HG03378 (cell line): ENCODE measurements around the gene ROR1.

Experiments
- ATAC-seq: cut with Tn5 transposase; IDR thresholded peaks from one replicate; pipeline ENCODE4 v1.9.1; 2021; ENCODE audit warnings: mild to moderate bottlenecking, moderate library complexity; ENCODE audit not compliant: unreplicated experiment

Gene ROR1

DNA sequence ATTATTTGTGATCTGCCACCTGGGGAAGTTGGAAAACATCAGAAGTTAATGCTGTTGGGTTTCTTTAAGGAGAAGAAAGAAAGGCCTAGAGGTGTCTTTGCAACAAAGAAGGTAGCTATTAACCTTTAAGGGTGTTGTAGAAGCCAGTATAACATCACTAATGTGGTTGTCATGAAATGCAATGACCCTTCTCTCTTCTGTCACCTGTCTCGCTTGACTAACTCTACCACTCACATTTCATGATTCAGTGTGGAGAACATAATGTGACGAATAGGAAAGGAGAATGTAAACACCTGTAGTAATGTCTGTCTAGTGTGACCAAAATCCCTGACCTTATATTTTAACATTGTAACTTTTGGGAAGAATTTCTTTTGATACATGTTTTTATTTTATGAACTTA, 217.9 kb downstream of the ROR1 start:
- ATAC-seq, result no peak

DNA sequence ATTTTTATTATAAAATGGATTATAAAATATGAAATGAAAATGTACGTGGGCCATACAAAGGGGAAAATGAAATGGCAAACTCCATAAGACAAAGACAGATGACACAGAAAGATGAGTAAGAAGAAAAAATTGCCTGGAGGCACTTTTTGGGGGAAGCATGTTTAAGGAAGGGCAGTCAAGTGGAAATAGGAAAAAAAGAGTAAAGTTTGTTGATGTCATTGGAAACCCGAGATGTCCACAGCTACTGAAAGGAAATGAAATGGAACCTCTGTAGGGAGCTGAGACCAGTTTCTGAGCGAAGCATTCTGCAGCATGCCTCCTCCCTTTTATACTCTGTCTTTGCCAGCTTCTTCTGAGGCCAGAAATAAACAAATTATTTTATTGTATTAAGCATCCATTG, 226.2 kb downstream of the ROR1 start:
- no peak for ATAC-seq

DNA sequence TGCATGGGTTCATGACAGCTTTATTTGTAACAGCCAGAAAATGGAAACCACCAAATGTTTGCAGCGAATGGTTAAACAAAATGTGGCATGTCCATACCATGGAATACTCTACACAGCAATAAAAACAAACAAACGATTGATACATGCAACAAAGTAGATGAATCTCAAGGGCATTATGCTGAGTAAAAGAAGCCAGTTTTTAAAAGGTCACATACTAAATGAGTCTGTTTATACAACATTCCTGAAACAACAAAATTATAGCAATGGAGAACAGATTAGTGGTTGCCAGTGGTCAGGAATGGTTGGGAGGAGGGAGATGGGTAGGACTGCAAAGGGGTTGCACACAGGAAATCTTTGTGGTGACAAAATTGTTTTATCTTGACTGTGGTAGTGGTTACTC, 227.2 kb downstream of the ROR1 start:
- no peak for ATAC-seq

DNA sequence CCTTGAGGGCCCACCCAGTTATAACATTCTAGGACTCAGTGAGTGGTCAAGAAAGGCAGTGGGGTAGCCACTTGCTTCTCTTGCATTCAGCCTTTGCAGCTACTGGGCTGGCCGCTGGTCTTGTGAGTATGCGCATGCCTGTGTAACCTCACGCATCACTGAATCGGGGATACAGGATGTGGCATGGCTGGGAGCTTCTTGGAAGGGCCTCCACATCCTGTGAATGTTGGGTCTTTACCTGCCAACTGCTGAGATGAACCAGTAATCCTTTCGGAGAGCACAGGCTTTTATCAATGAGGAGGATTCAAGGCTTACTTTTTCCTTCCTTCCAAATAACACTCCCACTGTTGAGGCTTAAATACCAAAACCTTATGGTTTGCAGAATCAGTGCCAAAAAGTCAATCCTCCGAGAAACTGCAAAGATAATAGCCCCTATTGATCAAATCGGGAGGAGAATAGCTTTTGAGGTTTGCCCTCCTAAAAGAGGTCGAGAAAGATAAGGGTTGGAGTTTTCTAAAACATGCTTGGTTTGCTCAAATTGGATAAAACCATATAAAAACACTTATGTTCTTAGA, 230.7 kb downstream of the ROR1 start:
- ATAC-seq, result no peak

DNA sequence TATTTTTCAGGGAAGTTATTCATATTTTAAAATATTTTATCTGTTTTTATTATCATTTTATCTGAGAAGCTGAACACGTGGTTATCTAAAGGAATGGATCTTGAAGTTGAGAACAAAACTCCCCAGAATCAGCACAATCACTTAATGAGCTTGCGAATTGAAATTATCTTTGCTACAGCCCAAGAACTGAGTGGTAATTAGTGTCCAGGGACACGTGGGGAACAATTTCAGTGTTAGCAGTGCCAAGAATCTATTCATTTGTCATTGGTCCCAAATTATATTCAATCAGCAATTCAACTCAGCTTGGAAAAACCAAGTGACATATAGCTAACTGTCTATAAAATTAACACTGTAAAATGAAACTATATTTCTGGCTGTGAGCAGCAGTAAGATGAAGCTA, 232.0 kb downstream of the ROR1 start:
- no peak for ATAC-seq

DNA sequence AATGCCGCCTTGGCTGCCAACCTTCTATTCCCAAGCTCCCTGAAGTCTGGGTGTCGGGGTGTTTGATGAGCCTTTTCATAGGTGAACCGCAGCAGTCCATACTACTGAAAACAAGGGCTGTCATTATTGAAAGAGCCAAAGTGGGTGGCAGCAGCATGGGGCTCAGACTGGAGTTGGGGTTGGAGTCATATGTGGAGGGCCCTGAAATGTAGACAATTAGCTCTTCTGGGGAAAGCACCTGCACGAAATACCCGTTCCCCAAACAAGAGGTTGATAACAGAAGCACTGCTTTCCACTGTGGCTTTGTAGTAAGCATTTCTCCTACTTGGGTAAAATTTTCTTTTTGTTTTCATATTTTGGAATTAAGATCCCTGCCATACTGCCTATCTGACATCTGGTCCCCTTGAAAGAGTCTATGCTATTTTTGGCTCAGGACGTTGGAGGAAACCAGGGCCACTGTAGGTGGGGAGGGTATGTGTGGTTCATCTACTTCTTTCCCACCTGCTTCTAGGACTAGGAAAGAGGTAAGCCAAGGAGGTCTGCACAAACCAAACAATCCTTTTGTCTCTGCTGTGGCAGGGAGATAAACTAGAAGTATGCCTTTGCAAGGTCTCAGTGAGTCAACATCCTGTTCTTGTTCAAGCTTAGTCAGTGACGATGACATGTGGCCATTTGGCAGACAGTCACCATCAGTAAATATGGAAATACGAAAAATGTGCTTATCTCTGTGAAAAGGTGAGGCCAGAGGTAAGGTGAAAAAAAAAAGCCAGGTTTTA, 232.6 kb downstream of the ROR1 start:
- ATAC-seq, result no peak

DNA sequence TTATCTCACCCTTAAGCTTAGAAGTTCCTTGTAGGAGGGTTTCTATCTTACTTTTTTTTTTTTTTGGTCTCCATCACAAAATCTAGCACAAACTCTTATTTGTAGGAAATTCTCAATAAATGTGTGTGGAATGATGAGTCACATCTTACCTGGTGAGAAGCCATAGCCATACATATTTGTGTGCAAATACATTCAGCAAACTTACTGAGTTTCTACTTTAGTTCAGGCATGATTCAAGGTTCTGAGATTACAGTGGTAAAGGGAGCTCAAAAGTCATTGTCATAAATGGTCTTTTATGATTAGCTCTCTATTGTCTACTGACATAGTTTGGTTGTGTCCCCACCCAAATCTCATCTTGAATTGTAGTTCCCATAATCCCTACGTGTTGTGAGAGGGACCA, 236.5 kb downstream of the ROR1 start:
- no peak for ATAC-seq

DNA sequence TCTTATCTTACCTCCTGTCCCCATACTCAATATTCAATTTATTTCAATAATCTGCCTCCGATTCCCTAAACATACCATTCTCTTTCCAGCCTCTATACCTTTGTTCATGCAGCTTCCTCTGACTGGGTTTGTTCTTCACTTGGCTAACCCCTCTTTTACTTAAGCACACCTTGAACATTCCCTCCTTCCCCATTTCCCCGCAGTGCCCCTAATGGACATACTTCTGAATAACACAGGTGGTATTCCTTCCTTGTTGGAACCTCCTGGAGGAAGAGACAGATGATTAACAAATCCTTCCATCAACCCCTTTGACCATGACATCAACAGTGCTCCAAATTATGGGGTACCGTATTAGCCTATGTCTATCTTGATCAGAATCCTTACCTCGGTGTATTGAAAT, 239.6 kb downstream of the ROR1 start:
- ATAC-seq, result no peak

DNA sequence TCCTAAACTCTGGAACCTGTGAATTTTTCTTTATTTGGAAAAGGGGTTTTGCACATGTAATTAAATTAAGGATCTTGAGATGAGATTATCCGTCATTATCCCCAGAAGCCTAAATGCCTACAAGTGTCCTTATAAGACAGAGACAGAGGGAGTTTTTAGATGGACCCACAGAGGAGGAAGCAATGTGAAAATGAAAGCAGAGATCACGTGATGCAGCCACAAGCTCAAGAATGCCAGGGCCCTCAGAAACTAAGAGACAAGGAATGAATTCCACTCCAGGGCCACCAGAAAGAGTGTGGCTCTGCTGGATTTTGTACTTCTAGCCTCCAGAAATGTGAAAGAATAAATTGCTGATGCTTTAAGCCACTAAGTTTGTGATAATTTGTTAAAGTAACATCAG, 246.0 kb downstream of the ROR1 start:
- peak; percentile 84 for ATAC-seq

DNA sequence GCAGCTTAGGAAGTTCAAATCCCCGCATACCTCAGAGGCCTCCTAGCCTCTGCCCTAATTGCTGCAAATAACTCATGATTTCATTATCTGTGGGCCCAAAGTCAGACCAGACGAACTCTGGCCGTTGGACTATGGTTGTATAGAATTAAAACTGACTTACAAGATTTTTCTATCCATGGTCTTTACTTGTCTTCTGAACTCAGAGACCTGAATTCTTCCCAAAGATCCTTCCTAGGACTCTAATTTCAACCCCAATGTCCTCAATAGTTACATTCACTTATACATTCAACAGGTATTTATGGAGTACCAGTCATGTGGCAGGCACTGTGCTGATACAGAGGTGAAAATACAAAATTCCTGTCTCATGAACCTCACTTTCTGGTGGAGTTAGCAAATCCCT, 247.2 kb downstream of the ROR1 start:
- no peak for ATAC-seq

DNA sequence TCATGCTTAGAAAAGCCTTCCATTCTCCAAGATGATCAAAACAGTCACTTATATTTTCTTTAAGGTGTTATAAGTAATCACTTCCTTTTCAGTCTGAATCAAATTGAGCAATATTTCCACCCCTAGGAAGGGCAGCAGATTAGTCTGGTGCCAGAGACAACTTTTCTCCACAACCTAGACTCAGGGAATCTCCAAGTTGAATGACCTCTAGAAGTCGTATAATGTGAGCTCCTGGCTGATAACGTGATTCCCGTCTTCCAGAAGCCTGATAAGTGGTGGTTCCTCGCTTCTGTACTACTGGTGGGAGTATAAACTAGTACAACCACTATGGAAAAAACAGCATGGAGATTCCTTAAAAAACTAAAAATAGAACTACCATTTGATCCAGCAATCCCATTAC, 251.2 kb downstream of the ROR1 start:
- ATAC-seq, result no peak

DNA sequence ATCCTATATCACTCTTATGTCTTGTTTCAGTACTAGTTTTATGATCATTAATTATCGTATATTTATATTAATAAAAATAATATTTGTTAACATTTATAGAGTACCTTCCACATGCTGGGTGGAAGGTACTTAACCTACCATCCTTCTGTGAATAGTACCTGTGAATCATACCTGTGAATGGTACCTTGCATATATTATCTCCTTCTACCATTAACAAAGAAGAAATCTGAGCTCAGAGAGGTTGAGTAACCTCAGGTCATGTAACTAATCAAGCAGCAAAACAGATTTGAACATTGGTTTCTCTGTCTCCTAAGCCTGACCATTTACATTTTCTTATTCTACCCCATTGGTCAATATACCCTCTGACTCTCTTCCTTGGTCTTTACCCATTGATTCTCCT, 255.2 kb downstream of the ROR1 start:
- ATAC-seq, result no peak

DNA sequence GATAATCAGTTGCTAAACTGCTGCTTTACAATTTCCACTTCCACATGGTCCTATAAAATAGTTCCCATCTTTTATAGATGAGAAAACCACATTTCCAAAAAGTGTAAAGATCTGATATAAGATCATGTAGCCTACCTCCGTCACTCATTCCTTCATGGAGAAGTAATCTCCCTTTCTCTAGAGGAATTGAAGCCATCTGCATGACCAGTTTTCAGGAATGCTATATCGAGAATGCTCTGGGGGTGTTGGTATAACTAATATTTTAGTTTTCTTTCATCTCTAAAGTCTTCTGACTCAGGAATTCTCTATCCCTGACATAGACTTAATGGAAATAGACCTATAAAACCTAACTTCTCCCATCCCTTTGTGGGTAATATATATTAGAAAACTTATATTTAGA, 256.6 kb downstream of the ROR1 start:
- no peak for ATAC-seq

DNA sequence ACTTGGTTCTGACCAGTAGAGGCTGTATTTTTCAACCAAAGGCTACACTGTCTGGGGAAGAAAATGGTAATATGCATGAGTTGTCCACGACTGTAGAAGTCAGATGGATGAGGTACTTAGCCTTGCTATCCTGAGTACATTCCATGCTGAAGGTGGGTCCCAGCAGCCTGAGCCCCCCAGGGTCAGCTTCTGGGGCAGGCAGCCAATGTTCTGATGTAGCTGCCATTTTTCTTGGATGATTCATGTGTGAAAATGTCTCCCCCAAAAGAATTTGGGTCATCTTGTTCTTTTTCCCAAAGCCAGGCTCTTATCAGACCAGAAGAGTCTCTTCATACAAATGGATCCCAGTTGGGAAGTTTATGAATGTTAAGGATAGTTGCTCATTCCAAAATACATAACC, 257.4 kb downstream of the ROR1 start:
- ATAC-seq, result no peak

DNA sequence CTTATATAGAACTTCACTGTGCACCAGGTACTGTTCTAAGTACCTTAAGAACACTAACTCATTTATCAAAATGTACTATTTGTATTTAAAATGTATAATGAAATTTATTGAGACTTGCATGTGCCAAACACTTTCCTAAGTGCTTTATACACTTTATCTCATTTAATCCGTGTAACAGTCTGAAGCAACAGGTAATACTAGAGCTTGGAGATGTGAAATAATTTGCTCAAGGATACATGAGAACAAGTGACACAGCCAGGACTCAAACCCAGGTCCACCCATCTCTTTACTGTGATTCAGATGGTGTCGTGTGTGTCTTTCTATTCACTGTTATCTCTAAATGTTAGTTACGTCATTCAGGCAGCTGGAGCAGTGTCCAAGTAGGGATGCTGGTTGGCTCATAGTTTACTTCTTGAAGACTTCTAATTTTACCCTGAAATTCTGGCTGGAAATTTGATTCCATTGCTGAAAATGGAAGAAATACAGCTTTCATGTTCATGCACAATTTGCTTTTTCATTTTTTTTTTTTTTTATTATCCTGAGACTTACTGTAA, 259.9 kb downstream of the ROR1 start:
- ATAC-seq, result no peak

DNA sequence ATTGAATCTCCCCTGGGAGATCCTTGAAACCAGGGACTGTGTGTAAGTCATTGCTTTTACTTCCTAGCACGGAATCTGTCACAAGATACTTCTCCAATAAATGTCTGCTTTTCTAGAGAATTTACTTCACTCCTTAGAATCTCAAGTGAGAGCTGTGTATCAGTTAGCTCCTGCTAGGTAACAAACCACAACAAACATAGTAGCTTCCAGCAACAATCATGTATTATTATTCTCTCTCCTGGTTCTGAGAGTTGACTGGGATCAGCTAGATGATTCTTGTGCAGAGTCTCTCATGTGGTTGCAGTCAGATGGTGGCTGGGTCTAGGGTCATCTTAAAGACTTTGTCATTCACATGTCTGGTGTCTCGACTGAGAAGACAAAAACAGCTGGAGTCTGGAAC, 262.7 kb downstream of the ROR1 start:
- no peak for ATAC-seq

DNA sequence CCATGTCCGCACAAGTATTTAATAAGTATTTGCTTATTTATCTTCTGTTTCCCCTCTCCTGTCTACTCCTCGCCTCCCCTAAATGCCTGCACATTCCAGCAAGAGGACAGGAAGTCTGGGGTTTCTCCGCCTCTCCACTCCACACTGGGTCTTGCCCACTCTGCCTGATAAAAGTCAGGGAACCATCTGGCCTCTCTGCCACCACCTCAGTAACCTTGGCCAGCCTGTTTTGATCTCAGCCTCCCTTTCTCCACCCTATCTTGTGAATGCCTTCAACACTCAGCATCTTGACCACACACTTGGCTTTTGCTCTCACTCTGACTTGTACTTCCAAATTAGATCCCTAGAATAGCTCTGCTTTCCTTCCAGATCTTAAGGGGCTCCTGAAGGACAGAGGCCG, 264.3 kb downstream of the ROR1 start:
- ATAC-seq, result no peak

DNA sequence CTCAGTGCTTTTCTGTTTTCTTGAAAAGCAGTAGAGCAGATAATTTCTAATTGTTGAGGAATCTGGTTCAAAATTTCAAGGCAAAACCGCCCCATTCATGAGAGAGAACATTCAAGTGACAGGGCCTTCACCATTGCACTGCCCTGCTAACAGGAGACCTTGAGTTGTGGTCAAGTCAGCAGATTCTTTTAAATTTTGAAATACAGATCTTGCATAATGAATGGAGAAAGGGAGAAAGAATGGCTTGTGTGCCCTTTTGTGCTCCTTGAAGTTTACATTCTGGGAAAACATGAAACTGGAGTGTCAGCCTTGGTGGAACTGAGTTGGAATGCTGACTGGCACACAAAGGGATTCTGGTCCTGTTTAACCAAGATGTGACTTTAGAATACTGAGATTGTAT, 265.1 kb downstream of the ROR1 start:
- ATAC-seq, result no peak

DNA sequence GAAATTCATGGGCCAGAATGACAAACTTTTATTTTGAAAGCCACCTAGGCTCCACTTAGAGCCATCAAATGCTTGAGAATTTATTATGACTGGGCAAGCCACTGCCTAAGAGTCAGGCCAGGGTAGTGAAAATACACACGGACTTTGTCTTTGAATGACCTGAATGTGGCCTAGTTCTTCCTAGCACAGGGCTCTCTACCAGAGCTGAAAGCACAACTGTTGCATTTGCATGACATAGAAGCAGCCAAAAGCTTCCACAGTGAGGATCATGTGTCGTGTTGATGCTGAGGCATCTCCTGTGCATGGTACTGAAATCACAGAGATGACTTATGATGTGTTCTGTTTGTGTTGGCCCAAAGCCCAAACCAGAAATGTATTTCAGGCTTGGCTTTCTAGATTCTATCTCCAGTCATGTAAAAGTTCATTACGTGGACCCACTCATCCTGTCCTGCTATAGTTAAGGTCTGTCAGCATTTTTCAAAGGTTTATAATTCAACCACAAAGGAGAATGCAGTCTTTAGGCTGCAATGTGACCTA, 265.6 kb downstream of the ROR1 start:
- ATAC-seq, result no peak

DNA sequence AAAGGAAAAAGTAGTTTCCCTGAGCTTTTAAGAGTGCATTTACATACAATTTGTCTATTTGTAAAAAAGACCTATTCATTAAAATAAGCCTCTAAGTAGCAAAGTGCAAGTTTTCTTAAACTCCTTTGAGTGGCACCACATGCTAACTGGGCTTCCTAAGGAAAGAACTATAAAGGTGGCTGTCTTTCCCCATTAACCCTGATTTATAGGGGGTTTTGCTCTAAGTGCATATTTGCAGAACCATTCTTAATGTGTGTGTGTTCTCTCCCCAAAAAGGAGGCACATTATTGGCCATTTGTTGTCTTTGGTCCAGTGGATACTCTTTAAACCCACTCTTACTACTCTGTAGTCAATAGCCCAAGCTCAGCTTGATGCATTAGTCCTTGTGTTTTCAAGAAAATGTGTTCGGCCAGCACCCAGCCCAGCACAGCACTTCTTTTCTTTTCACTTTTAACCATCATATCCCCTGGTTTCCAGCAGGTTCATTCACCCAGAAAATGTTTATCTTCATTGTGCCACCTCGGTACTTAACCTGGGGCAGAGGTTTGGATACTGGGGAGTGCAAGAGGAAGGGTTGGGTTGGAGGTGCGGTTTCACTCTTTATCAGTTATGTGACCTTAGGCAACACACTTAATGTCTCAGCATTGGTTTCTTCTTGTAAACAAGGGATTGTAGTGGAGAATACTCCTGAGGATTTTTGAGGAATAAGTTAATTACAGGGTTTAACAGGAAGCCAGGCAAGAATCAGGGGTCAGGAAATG, 267.7 kb downstream of the ROR1 start:
- ATAC-seq, result no peak

DNA sequence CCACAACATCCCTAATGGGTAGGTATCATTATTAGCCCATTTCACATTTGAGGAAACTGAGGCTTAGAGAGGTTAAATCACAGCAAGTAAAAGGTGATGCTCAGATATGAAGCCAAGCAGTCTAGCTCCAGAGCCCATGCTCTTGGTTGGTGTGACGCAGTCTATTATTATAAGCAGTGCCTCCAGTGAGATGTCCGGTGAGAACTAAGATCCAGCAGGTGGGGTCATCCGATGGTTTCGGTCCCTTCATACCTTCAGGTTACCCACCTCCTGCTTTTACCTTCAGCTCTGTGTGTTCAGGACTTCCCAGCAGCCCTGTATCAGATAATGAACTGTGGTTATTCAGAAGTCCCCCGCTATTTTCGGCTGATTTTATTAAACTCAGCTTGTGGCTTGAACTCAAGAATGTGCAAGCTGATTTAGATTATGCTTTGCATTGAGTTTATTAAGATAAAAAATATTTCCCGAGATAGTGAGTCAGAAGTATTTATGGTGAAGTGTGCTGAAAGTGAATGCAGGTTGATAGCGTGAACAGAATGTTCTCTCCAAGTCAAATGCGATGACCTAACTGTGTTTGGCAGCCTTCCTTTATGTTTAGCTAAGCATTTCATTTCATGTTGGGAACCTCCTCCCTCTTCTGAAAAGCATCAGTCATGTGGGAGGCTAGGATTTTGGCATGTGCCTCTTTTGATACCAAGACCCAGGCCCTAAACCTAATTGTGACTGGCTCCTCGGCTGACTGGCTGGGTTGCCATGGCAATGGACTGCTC, 268.7 kb downstream of the ROR1 start:
- no peak for ATAC-seq
